SK-N-MC (cell line): ENCODE data around the gene CYTH1.

Experiments used
- DNase-seq: peaks from one replicate; pipeline ENCODE4 v3.0.0-alpha.2; 2011; ENCODE audit warnings: low read depth, low spot score
- H3K27ac ChIP-seq: fragments of 200-600 bp; sonication (generic); 2 replicates; pipeline ENCODE4 v1.5.1; 2016; ENCODE audit warnings: mixed run types
- H3K36me3 ChIP-seq: fragments of 200-600 bp; sonication (generic); 2 replicates; pipeline ENCODE4 v1.6.1; 2017; ENCODE audit warnings: antibody characterized with exemption, low read length, mixed read lengths; ENCODE audit not compliant: insufficient read depth
- H3K4me3 ChIP-seq: fragments of 200-600 bp; sonication (generic); 2 replicates; pipeline ENCODE4 v1.5.1; 2016
- H3K9ac ChIP-seq: fragments of 200-600 bp; sonication (generic); 2 replicates; pipeline ENCODE4 v1.8.0; 2017; ENCODE audit warnings: mixed run types, mixed read lengths; ENCODE audit not compliant: insufficient read length
- H3K9me3 ChIP-seq: fragments of 200-600 bp; sonication (generic); 2 replicates; pipeline ENCODE4 v1.6.1; 2017; ENCODE audit warnings: low read depth, mild to moderate bottlenecking, antibody characterized with exemption, low read length, moderate library complexity, mixed read lengths
- EZH2 ChIP-seq: fragments of 200-600 bp; sonication (generic); IDR thresholded peaks from one replicate; pipeline ENCODE4 v1.6.1; 2017; ENCODE audit warnings: antibody characterized with exemption
- FOXP2 ChIP-seq: optimal IDR thresholded peaks from 2 replicates; pipeline ENCODE3; 2011; ENCODE audit warnings: mild to moderate bottlenecking, moderate library complexity; ENCODE audit not compliant: insufficient read depth; ENCODE audit errors: extremely low read length, control extremely low read depth
- POLR2AphosphoS5 ChIP-seq: IDR thresholded peaks from 2 replicates; pipeline ENCODE4 v1.6.1; 2012; ENCODE audit warnings: mild to moderate bottlenecking, low read depth, low read length, borderline replicate concordance

The CYTH1 gene

DNA sequence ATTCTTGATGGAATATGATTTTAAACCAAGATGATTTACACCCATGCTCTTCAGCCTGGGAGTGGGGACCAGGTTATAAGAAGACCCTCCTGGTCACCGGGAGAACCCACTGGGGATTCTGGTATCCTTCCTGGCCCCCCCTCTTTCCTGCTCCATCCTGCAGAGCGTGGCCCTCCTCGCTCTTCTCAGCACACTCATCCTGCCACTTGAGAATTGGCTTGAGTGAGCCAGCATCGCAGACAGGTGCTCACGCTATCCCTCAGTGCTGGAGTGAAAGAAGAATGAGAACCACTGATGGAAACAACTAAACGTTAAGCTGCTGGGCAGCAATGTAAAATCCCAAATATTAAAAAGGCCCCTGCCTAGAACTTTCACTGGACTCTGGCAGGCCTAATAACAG is 98.0 kb downstream of the CYTH1 start:
- no peak overlapping the region for H3K9ac ChIP-seq
- no peak overlapping the region for H3K27ac ChIP-seq
- no peak overlapping the region for H3K4me3 ChIP-seq
- DNase-seq, result no peak
- no peak for TF ChIP-seq EZH2
- no peak for TF ChIP-seq FOXP2
- TF ChIP-seq POLR2AphosphoS5, result no peak
- peaks cover 8% of the 10 kb centered on the region; the same call in 1 of the 2 replicates for H3K36me3 ChIP-seq
- no peaks in the 10 kb centered on the region for H3K9me3 ChIP-seq

DNA sequence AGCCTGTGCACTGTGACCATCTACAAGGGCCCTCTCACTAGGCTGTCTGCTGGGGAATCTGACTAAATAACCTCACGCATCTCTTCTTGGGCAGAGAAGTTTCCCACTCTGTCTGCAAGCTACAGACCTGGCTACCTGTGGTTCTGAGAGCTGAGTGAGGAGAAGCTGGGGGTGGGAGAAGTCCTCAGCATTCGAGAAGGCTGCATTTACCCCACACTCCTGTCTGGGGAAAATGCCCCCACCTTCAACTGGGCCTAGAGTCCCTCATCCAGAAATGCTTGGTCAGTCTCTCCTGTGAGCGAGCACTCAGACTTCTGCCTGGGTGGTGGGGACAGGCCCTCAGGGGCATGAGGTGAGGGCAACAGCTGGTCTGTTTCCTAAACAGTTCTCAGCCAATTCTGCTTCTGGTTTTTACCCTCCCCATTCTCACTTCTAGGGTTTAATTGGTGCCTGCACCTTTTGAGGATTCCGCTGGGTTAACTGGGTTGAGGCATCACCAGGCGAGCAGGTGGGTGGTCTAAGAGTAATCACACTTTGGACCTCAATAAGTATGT is 98.6 kb downstream of the CYTH1 start:
- TF ChIP-seq POLR2AphosphoS5 (no peak), FOXP2 (no peak), EZH2 (no peak)
- no peak overlapping the region for H3K27ac ChIP-seq
- no peak for DNase-seq
- peaks cover 5% of the 10 kb centered on the region; the same call in 1 of the 2 replicates for H3K36me3 ChIP-seq
- H3K9me3 ChIP-seq, result no peaks in the 10 kb centered on the region
- no peak overlapping the region for H3K9ac ChIP-seq
- no peak overlapping the region for H3K4me3 ChIP-seq

DNA sequence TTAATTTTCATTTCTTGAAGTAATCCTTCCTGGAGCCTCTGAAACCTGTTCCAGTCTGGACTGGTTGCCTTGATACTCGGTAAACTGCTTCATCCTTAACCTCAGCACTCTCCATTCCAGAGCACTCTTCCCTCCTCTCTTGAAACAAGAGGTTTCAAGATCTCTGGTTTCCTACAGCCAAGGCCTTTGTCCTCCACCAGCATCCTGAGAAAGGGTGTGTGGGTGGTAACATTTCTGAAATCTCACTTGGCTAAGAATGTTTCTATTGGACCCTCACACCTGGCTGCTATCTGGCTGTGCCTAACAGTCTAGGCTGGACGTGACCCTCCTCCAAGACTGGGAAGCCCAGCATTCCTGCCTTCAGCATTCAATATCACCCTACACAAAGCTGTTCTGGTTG is 99.7 kb downstream of the CYTH1 start:
- Histone ChIP-seq H3K9me3 (no peaks in the 10 kb centered on the region), H3K4me3 (no peak overlapping the region), H3K9ac (no peak overlapping the region), H3K27ac (no peak overlapping the region), H3K36me3 (no peaks in the 10 kb centered on the region; the same call in 1 of the 2 replicates)
- TF ChIP-seq FOXP2, result no peak
- TF ChIP-seq POLR2AphosphoS5, result no peak
- no peak for TF ChIP-seq EZH2
- DNase-seq, result no peak

DNA sequence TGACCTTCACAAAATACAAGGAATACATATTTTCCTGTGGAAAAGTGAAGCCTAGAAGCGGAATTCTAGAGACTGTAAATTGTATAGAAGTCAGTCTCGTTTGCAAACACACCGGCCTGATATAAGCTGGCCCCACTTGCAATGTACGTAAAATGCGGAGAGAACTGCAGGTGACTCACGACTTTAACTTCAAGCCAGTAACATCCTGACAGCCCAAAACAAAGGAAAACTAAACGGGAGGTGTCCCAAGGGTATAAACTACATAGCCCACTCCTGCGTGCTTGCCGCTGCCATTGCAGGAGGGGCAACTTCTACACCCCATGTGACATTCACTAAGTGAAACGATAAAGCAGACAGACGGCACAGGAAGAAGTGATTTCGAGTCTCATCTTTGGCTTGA is 101.6 kb downstream of the CYTH1 start:
- no peak overlapping the region for H3K4me3 ChIP-seq
- no peak overlapping the region for H3K27ac ChIP-seq
- H3K36me3 ChIP-seq, result peaks cover 4% of the 10 kb centered on the region; the same call in 1 of the 2 replicates
- TF ChIP-seq POLR2AphosphoS5 (no peak), EZH2 (no peak), FOXP2 (no peak)
- peak overlapping the region; percentile 15 for H3K9ac ChIP-seq
- no peak for DNase-seq
- no peaks in the 10 kb centered on the region for H3K9me3 ChIP-seq

DNA sequence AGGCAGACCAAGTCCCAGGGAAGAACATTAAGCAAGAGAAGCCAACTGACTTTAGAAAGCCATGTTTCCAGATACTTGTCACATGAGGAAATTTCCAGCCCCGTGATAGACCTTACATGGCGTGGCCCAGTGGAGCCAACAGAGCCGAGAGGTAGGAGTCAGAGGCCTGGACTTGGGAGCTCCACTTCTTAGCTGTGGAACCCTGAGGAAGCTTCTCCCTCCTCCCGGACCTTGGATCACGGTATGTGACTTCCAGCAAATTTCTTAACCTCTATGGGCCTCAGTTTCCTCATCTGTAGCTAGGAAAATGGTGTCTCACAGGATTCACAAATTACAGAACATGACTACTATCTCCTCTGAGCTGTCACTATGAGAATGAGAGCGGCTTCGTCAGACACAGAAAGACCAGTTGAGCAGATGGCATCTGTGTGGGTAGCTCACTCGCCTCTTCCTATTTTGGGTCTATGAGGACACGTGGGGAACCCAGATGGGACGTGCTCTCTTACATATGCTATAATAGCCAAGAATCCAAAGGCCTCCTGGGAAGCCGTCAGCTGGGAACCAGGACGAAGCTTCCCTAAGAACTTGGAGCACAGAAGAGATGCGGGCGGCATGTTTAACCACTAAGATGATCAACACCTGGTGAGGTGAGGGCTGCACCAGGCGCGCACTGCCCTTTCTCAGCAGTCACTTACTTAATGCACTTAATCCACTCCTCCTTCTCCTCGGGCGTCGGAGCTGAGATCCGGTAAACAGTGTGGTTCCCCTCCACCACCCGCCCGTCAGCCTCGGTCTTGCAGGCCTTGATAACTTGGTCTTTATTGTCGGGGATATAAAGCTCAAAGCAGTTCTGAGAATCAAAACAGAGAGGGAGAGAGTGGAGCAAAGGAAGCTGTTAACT is 102.3 kb downstream of the CYTH1 start:
- Histone ChIP-seq H3K9ac (peak overlapping the region; percentile 15), H3K9me3 (no peaks in the 10 kb centered on the region), H3K4me3 (no peak overlapping the region), H3K27ac (no peak overlapping the region), H3K36me3 (peaks cover 4% of the 10 kb centered on the region; the same call in 1 of the 2 replicates)
- TF ChIP-seq EZH2 (no peak), POLR2AphosphoS5 (no peak)
- DNase-seq, result no peak

DNA sequence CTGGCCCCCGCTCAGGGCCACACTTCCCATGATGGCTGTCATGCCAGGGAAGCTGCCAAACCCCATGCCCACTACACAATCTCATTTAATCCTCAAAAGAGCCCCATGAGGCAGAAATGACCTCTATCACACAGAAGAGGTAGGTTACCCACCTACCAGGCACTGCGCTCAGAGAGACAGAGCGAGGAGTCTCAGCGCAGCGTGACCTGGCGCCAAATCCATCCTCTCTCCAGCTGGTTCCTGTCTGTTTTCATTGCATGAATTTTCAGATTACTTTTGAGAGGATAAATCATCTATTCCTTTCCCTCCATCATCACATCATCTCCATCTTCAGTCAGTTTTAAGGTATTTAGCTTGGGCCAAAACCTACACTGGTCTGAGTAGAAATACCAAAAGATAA is 103.4 kb downstream of the CYTH1 start:
- peaks cover 4% of the 10 kb centered on the region; the same call in 1 of the 2 replicates for H3K36me3 ChIP-seq

DNA sequence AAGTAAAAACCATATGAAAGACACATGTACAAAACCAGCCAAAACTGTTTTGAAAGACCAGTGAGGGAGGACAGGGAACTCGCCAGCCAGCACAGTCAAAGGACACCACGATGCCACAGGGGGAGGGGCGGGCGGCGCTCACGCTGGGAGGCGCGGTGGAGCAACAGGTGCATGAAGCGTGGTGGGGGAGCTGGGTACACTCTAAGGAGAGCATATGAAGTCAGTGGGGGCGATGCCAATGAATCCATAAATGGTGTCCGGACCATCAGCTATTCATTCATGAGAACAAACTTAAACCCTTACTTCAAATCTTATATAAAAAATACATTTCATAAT is 103.9 kb downstream of the CYTH1 start:
- peaks cover 4% of the 10 kb centered on the region; the same call in 1 of the 2 replicates for H3K36me3 ChIP-seq
- DNase-seq, result no peak
- no peaks in the 10 kb centered on the region for H3K9me3 ChIP-seq
- no peak for TF ChIP-seq FOXP2
- no peak overlapping the region for H3K4me3 ChIP-seq
- no peak overlapping the region for H3K27ac ChIP-seq
- no peak overlapping the region for H3K9ac ChIP-seq

More for the DNA sequence above, 103.4 kb downstream of the CYTH1 start:
- TF ChIP-seq EZH2, result no peak
- TF ChIP-seq FOXP2, result no peak
- TF ChIP-seq POLR2AphosphoS5, result no peak
- no peak for DNase-seq
- no peak overlapping the region for H3K27ac ChIP-seq
- H3K9me3 ChIP-seq, result no peaks in the 10 kb centered on the region
- no peak overlapping the region for H3K4me3 ChIP-seq
- no peak overlapping the region for H3K9ac ChIP-seq

DNA sequence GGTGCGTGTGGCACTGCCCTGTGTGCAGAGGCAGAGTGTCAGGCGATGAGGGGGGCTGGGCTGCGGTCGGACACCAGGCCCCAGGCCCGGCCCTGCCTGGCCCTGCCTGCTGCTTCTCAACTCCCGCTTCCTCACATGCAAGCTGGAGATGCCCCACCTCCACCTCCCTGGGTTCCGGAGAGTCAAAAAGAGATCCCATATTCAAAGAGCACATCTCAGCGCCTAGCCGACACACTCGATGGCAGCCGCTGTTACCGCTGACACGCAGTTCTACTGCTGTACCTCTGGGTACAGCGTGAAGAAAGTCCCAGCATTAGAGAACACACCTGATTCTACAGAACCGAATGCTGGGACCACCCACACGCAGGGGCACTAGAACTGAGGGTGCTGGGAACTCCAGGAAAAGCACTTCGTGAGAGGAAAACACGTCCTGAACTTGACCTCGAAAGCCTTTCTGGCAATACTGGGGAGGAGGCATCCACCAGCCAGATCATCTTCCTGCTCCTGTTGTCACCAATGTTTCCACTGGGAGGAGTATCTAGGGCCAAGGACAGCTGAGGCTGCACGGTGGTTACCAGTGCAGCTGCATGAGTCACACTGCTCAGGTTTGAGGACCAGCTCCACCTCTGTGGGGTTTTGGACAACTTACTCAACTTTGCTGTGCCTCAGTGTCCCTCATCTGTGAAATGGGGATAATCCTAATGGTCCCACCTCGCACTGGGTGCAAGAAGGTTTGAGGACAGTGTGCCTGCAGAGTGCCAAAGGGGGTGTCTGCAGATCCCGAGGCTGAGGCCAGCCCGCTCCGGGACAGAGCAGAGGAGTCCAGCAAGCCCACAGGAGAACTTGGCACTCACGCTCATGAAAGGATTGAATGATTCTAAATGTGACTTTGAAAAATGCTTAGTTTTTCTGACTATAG is 104.5 kb downstream of the CYTH1 start:
- Histone ChIP-seq H3K9ac (no peak overlapping the region), H3K9me3 (no peaks in the 10 kb centered on the region), H3K36me3 (peaks cover 4% of the 10 kb centered on the region; the same call in 1 of the 2 replicates), H3K27ac (no peak overlapping the region), H3K4me3 (no peak overlapping the region)
- no peak for DNase-seq
- TF ChIP-seq EZH2 (no peak), FOXP2 (no peak), POLR2AphosphoS5 (no peak)
